MM.1S (cell line): ENCODE results near the gene LTO1.

Experiments used
- DNase-seq: peaks from one replicate; pipeline ENCODE4 v3.0.0-alpha.2; 2015
- H2AFZ ChIP-seq: fragments of 300-600 bp; sonication (generic); 2 replicates; pipeline ENCODE4 v1.6.0; 2016; ENCODE audit warnings: antibody characterized with exemption, low read length
- H3F3A ChIP-seq: fragments of 300-600 bp; sonication (generic); 2 replicates; pipeline ENCODE4 v1.6.1; 2016; ENCODE audit warnings: mild to moderate bottlenecking, antibody characterized with exemption, low read length, moderate library complexity, mixed read lengths; ENCODE audit not compliant: insufficient read depth
- H3K27ac ChIP-seq: fragments of 300-600 bp; sonication (generic); 2 replicates; pipeline ENCODE4 v1.5.1; 2016; ENCODE audit warnings: mild to moderate bottlenecking, low read length
- H3K27me3 ChIP-seq: fragments of 300-600 bp; sonication (generic); replicated peaks from 2 replicates; pipeline ENCODE4 v1.6.0; 2016; ENCODE audit warnings: low read length; ENCODE audit not compliant: insufficient read depth
- H3K36me3 ChIP-seq: fragments of 300-600 bp; sonication (generic); replicated peaks from 2 replicates; pipeline ENCODE4 v1.6.1; 2016; ENCODE audit warnings: mild to moderate bottlenecking, low read length, mixed read lengths; ENCODE audit not compliant: insufficient read depth
- H3K4me1 ChIP-seq: fragments of 300-600 bp; sonication (generic); 2 replicates; pipeline ENCODE4 v1.6.1; 2016; ENCODE audit warnings: low read length, mixed read lengths
- H3K4me2 ChIP-seq: fragments of 300-600 bp; sonication (generic); 2 replicates; pipeline ENCODE4 v1.6.0; 2016; ENCODE audit warnings: low read depth, low read length
- H3K4me3 ChIP-seq: fragments of 300-600 bp; sonication (generic); 2 replicates; pipeline ENCODE4 v1.5.1; 2016; ENCODE audit warnings: low read length, mixed read lengths
- H3K79me2 ChIP-seq: fragments of 300-600 bp; sonication (generic); 2 replicates; pipeline ENCODE4 v1.6.1; 2016; ENCODE audit warnings: mixed run types, low read length, mixed read lengths
- H3K9ac ChIP-seq: fragments of 300-600 bp; sonication (generic); 2 replicates; pipeline ENCODE4 v1.6.1; 2016; ENCODE audit warnings: low read length, mixed read lengths
- H3K9me2 ChIP-seq: fragments of 300-600 bp; sonication (generic); replicated peaks from 2 replicates; pipeline ENCODE4 v1.6.1; 2016; ENCODE audit warnings: mild to moderate bottlenecking, low read length, mixed read lengths; ENCODE audit not compliant: insufficient read depth
- H3K9me3 ChIP-seq: fragments of 300-600 bp; sonication (generic); replicated peaks from 2 replicates; pipeline ENCODE4 v1.6.1; 2016; ENCODE audit warnings: mild to moderate bottlenecking, low read length, mixed read lengths; ENCODE audit not compliant: insufficient read depth
- H4K20me1 ChIP-seq: fragments of 300-600 bp; sonication (generic); 2 replicates; pipeline ENCODE4 v1.6.1; 2016; ENCODE audit warnings: mild to moderate bottlenecking, low read length, moderate library complexity, mixed read lengths; ENCODE audit not compliant: insufficient read depth
- EZH2 ChIP-seq: fragments of 300-600 bp; sonication (generic); optimal IDR thresholded peaks from 2 replicates; pipeline ENCODE3; 2017; ENCODE audit warnings: low read depth, mild to moderate bottlenecking, antibody characterized with exemption, low read length, mixed read lengths
- EZH2phosphoT487 ChIP-seq: fragments of 300-600 bp; sonication (generic); IDR thresholded peaks from 2 replicates; pipeline ENCODE4 v1.6.1; 2018; ENCODE audit warnings: antibody characterized with exemption, low read length
- TF ChIP-seq, protein P1 (sequence below): fragments of 300-600 bp; sonication (generic); IDR thresholded peaks from 2 replicates; pipeline ENCODE4 v1.5.1; 2016; ENCODE audit warnings: antibody characterized with exemption, low read length, mixed read lengths

LTO1 gene

DNA sequence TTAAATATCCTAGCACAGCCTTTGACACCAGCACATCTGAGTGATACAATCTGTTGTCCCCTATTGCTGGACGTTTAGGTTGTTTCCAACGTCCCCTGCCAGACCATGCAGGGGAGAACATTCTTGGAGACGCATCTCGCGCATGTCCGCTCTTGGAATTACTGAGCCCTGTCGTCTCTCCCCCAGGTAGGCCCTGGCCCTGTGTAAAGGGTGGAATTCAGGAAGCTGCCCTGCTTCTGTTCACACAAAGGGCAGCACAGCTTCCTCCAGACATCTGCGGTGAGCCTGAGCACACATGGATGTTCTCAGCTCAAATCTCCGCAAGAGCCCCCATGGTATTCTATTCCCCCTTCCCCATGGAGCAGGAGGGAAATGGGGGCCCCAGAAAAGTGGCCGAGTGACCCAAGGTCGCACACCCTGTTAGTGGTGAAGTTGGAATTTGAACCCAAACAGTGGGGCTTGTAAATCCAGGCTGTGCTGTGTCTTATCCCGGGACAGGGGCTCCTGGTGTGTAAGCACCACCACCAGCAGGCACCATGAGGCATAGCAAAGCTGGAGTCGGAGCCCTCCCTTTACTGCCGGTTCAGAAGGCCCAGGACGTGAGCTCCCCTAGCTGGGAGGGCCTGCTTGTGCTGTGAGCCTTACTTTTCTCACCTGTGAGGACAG lies 33.7 kb upstream of the LTO1 start:
- Histone ChIP-seq H3K79me2 (no peaks in the 10 kb centered on the region), H3F3A (no peaks in the 10 kb centered on the region), H3K9me3 (no peaks in the 10 kb centered on the region), H3K9me2 (no peaks in the 10 kb centered on the region), H3K36me3 (no peaks in the 10 kb centered on the region), H4K20me1 (no peaks in the 10 kb centered on the region), H2AFZ (no peak overlapping the region), H3K4me1 (no peaks in the 10 kb centered on the region), H3K4me2 (no peak overlapping the region), H3K27ac (no peak overlapping the region), H3K27me3 (peaks cover 97% of the 10 kb centered on the region), H3K4me3 (no peak overlapping the region), H3K9ac (no peak overlapping the region)
- DNase-seq, result no peak
- TF ChIP-seq, protein P1, sequence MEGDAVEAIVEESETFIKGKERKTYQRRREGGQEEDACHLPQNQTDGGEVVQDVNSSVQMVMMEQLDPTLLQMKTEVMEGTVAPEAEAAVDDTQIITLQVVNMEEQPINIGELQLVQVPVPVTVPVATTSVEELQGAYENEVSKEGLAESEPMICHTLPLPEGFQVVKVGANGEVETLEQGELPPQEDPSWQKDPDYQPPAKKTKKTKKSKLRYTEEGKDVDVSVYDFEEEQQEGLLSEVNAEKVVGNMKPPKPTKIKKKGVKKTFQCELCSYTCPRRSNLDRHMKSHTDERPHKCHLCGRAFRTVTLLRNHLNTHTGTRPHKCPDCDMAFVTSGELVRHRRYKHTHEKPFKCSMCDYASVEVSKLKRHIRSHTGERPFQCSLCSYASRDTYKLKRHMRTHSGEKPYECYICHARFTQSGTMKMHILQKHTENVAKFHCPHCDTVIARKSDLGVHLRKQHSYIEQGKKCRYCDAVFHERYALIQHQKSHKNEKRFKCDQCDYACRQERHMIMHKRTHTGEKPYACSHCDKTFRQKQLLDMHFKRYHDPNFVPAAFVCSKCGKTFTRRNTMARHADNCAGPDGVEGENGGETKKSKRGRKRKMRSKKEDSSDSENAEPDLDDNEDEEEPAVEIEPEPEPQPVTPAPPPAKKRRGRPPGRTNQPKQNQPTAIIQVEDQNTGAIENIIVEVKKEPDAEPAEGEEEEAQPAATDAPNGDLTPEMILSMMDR, result no peak
- TF ChIP-seq EZH2phosphoT487, result no peak
- no peak for TF ChIP-seq EZH2

DNA sequence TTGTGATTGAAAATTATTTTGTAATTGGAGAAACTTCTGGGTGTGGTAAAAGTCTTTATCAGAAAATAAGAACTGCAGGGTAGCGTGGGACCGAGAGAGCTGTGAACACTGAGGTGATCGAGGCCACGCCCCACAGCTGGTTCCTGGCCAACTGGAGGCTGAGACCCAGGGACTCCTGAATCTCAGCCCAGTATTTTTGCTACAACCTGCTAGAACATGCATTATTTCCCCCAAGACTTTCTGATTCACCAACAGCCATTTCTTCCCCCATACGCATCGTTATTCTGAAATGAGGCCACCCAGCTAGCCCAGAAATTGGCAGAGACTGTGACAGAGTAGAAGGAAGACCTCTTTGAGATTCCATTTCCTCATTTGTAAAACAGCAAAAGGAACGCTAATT lies 32.0 kb upstream of the LTO1 start:
- H3K9me3 ChIP-seq, result no peaks in the 10 kb centered on the region
- DNase-seq, result peak; percentile 36
- peaks cover 95% of the 10 kb centered on the region for H3K27me3 ChIP-seq
- no peaks in the 10 kb centered on the region for H3F3A ChIP-seq
- TF ChIP-seq EZH2, result no peak
- no peak for TF ChIP-seq EZH2phosphoT487
- TF ChIP-seq, protein P1, result no peak
- H2AFZ ChIP-seq, result peak overlapping the region; percentile 28
- no peaks in the 10 kb centered on the region for H4K20me1 ChIP-seq
- peak overlapping the region; percentile 56 for H3K4me3 ChIP-seq
- no peak overlapping the region for H3K9ac ChIP-seq
- H3K36me3 ChIP-seq, result no peaks in the 10 kb centered on the region
- no peak overlapping the region for H3K27ac ChIP-seq
- no peaks in the 10 kb centered on the region for H3K4me1 ChIP-seq
- no peaks in the 10 kb centered on the region for H3K9me2 ChIP-seq
- no peaks in the 10 kb centered on the region for H3K79me2 ChIP-seq
- H3K4me2 ChIP-seq, result peak overlapping the region; percentile 69

DNA sequence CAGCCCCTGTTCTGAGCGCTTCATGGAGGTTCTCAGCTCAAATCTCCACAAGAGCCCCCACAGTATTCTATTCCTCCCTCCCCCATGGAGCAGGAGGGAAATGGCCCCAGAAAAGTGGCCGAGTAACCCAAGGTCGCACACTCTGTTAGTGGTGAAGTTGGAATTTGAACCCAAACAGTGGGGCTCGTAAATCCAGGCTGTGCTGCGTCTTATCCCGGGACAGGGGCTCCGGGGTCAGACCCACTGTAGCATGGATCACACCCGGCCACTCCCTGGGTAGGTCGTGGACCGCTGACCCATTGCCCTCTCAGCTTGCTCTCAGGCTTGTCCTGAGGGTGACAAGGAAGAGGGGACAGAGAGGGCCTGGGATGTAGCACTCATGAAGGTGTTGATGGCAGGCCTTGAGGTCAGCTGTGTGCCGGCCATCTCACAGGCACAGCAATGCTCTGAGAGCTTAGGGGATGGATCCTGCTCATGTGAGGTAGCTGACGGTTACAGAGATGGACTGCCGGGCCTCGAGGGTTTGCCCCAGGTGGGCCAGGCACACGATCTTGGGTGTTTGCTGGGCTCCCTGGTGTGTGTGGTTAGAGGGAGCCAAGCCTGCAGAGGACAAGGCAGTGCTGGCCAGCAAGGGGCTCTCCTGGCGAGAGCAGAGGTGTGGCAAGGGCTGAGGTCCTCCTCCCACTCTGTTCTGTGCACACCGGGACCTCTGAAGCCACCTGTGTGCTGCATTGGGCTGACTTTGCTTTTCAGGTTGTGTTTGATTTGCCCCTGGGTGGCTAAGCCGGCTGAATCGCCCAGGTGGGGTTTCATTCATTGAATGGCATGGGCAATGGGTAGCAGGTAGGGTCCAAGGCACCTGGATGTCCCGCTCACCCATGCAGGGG lies 31.0 kb upstream of the LTO1 start:
- Histone ChIP-seq H3K4me2 (peak overlapping the region; percentile 69; the same call in 1 of the 2 replicates), H3F3A (no peaks in the 10 kb centered on the region), H3K9me2 (no peaks in the 10 kb centered on the region), H3K27me3 (peaks cover 96% of the 10 kb centered on the region), H3K9ac (no peak overlapping the region), H3K36me3 (no peaks in the 10 kb centered on the region), H3K79me2 (no peaks in the 10 kb centered on the region), H2AFZ (no peak overlapping the region), H3K4me3 (peak overlapping the region; percentile 56; the same call in 1 of the 2 replicates), H3K27ac (no peak overlapping the region), H4K20me1 (no peaks in the 10 kb centered on the region), H3K9me3 (no peaks in the 10 kb centered on the region), H3K4me1 (no peaks in the 10 kb centered on the region)
- no peak for TF ChIP-seq EZH2phosphoT487
- TF ChIP-seq EZH2, result no peak
- TF ChIP-seq, protein P1, result no peak
- no peak for DNase-seq
